Measurements from ENCODE around the gene ST6GALNAC1.
A peak's percentile ranks its signal among the peaks of the same experiment; 100 is the strongest.

ST6GALNAC1 gene

DNA sequence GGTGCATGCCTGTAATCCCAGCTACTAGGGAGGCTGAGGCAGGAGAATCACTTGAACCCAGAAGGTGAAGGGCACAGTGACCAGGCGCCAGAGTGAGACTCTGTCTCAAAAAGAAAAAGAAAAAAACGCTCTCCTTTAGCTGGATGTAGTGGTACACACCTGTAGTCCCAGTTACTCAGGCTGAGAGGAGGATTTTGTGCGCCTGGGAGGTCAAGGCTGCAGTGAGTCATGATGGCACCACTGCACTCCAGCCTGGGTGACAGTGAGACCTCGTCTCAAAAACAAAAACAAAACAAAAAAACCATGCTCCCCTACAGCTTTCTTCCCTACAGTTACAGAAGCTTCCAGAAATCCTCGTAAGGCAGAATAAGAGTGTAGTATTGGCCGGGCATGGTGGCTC is 33.1 kb upstream of the ST6GALNAC1 start:
- DNase-seq (ENCODE audit: low read depth), result no peak

DNA sequence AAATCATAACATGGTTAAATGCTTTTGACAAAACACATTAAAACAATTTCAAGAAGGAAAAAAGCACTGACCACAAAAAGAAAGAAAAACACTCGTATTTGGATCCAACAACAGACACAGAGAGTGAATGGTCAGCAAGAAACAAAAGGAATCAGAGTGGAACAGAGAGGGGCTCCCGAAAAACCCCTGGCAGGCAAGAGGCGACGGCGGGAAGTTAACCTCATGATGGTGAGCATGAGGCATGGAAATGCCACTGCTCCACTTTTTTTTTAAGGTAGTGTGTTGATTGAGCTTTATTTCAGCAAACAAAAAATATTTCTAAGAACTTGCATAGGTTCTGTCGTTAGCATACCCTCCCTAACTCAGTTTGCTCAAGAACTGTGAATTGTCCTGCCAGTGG is 32.1 kb upstream of the ST6GALNAC1 start:
- DNase-seq (ENCODE audit: low read depth), result no peak

DNA sequence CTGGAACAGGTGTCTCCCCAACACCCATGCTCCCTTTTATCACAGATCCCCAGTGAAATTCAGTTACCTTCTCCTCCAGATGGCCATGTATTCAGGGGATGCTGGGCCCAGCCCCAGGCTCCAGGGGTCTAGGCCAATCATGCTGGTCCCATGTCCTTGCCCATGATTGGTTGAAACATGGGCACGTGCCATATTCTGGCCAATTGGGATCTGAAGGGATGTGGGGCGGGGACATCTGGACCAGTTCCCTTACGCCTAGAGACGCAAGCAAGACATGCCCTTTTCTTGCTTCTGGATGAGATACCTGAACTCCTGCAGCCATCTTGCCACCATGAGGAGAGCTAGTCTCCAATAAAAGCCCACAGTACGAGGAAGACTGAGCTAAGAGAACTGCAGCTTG is 31.0 kb upstream of the ST6GALNAC1 start:
- no peak for DNase-seq (ENCODE audit: low read depth)

DNA sequence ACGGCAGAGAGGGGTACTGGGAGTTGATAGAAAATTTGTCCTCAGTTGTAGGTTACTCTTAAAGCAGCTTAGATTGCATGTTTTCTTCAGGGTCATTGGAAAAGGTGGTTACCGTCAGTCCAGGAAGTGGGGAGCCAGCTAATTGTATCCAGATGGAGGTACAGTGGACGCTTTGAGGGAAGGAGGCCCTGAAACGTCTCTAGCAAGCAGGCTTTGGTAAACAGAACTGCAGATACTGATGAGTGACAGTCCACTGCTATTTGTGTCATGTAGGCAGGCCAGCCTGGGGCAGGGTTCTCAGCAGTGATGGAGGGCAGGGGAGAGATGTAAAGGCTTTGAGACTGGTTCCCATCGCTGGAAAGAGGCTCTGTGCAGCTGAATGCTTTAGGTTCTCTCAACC is 30.2 kb upstream of the ST6GALNAC1 start:
- DNase-seq (ENCODE audit: low read depth), result no peak

DNA sequence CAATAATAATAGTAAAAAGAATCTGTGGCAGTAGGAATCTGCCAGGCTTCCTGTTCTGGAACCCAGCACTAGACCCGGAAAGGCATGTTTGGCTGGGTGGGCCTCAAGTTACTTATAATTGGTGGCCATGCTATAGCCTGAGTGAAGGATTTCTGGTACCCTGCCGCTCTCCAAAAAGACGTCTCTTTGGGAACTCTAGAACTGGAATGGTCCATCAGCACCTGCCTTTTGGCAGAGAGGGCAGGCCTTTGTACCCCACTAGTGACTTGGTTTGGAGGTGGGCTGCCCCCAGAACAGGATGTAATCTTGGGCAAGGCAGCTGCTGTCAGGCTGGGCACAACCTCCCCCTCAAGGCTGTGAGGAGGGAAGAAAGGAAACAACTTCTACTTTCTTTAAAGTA is 29.3 kb upstream of the ST6GALNAC1 start:
- DNase-seq (ENCODE audit: low read depth), result no peak

DNA sequence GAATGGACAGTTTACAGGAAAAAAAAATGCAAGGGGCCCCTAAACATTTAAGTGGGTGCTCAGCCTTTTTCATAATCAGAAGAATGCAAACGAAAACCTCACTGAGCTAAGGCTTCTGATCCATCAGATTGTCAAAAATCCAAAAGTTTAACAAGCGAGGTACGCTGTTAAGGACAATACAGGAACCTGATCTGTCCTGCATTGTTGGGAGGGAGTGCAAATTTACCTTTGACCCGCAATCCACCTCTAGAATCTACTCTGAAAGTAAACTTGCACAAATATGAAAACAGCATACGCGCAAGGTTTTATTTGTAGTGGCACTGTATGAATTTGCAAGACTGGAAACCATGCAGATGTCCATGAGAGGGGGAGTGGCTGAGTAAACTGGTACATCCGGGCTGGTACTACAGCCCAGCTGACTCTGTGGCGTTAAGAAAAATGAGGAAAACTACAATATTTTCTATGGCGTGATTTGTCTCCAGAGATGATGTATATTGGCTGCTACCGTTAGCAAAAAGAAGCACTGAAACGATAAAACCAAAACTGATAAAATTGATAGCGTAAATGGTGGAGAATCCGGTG is 28.8 kb upstream of the ST6GALNAC1 start:
- DNase-seq (ENCODE audit: low read depth), result no peak

DNA sequence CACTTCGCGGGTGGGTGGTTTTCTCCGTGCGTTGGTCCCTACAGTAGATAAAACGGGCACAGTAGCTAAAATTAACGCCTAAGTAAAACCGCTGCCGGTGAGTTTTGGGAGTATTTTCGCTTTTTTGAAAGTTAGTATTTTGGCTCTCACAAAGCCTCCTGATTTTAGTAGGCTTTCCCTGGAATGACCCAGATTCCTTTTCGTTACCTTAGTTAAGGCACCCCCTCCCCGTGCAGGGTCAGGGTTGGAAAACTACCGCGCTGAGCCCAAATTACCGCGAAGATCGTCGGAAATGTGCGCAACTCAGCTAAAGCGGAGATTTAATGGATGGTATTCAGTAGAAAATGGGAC is 28.3 kb upstream of the ST6GALNAC1 start:
- no peak for DNase-seq (ENCODE audit: low read depth)

DNA sequence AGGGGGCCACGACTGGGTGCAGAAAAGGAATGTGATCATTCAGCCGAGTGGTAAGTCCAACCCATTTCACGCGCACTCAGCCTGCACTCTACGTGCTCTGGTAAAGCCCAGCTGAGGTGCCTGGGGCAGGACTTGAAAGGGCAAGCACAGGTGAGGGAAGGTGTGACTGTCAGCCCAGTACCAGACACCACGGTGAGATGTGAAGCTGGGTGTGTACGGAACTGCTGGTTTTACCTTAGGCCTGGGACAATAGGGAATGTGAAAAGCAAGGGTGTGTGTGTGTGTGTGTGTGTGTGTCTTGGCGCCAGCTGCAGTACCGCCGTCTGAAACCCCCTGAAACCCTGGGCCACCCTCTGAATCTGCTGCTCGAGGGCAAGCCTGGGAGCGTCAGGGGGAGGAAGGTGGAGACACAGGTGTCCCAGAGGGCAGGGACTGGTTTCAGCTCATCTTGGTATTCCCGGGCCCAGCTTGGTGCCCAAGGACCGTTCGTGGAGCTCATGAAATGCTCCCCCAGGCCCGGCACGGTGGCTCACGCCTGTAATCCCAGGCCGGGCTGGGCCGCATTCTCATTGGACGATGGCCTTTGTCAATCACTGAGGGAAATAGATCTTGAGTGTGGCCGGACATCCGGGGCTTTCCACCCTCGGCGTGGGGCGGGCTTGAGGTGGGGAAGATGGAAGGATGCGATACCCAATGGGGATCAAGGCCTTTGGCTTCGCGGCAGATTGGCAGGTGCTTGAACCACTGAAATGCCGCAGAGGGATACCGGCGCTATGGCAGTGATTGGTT is 27.8 kb upstream of the ST6GALNAC1 start:
- DNase-seq (ENCODE audit: low read depth), result peak; percentile 96

DNA sequence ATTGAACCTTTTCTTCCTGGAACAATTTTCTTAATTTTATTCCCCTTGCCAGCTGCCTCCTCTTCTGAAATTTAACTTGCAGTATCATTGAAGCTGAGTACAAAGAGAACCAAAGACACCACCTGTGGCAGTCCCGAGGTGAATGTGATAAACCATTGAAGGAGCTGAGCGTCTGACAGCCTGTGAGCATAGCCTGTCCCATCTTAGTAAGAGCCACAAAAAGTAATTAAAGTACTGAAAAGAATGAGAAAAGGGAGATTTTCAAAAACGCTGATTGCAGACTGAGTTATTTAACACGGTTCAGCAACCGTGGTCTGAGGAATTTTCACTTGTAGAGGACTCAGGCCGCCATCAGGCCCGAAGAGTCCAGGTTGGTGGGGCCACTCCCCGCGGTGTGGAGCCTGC is 27.2 kb upstream of the ST6GALNAC1 start:
- DNase-seq (ENCODE audit: low read depth), result no peak

DNA sequence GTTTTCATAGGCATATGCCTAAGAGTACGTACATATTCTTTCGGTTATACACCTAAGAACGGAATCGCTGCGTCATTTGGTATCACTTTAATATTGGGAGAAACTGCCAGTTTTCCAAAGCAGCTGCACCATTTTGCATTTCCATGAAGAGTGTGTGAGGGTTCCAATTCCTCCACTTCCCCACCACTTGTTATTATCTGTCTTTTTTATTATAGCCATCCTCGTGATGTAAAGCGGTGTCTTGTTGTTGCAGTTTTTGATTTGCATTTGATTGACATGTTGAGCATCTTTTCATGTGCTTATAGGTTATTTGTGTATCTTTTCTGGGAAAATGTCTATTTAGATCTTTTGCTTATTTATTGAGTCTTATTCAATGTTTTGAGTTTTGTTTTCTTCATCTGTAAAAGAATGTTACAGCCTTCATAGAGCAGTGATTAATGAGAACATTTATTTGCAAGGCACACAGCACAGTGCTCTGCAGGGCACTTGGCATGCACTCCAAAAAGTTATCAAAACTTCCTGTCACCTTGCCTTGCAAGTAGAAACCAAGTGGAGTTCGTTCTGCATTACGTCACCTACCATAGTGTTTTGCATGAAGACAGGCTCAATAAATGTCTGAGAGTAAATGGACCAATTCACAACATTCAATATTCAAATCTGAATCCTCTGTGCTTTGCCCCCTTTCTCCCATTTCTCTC is 26.6 kb upstream of the ST6GALNAC1 start:
- no peak for DNase-seq (ENCODE audit: low read depth)

DNA sequence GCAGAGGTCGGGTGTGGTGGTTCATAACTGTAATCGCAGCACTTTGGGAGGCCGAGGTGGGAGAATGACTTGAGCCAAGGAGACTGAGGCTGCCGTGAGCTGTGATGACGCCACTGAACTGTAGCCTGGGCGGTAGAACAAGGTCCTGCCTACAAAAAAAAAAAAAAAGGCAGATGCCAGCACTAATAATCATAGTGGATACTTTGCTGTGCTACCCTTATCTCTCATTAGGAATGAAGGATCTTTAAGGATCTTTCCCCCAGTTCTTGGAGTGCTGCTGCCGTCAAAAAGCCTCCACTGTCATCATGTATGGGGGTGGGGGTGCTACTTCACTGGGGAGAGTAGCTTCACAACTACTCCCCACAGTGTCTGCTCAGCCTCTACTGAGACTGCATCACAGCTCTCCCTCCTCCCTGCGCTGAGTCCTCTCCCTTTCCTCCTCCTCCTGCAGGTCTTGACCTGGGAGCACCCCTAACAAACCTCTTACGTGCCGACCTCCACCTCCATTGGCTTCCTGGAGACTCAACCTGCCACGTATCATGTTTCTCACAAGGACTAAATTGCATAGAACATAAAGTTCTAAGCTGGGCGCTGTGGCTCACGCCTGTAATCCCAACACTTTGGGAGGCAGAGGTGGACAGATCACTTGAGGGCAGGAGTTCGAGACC is 24.4 kb upstream of the ST6GALNAC1 start:
- no peak for DNase-seq (ENCODE audit: low read depth)

DNA sequence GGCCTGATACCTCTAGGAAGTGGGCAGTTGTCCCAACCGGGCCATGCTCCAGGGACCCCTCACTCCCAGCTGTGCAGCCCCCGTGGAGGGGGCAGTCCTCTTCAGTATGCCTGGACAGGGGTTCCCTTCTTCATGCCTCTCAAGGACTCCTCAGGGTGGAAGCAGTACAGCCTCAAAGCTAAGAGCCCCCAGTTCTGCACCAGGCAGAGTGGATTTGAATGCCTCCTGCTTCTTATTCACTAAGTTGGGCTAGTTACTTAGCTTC is 23.9 kb upstream of the ST6GALNAC1 start:
- DNase-seq (ENCODE audit: low read depth), result no peak

DNA sequence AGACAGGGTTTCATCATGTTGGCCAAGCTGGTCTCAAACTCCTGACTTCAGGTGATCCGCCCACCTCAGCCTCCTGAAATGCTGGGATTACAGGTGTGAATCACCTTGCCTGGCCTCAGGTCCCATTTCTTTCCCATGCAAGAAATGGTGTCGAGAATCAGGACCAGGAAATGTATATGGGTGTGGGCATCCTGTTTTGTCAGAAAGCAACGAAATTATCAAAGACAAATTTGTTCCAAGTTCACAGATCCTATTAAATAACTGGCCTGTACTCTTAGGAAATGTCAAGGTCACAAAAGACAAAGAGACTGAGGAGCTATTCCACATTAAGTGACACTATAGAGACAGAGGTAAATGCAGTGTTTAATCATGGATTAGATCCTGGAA is 17.1 kb upstream of the ST6GALNAC1 start:
- no peak for DNase-seq (ENCODE audit: low read depth)

DNA sequence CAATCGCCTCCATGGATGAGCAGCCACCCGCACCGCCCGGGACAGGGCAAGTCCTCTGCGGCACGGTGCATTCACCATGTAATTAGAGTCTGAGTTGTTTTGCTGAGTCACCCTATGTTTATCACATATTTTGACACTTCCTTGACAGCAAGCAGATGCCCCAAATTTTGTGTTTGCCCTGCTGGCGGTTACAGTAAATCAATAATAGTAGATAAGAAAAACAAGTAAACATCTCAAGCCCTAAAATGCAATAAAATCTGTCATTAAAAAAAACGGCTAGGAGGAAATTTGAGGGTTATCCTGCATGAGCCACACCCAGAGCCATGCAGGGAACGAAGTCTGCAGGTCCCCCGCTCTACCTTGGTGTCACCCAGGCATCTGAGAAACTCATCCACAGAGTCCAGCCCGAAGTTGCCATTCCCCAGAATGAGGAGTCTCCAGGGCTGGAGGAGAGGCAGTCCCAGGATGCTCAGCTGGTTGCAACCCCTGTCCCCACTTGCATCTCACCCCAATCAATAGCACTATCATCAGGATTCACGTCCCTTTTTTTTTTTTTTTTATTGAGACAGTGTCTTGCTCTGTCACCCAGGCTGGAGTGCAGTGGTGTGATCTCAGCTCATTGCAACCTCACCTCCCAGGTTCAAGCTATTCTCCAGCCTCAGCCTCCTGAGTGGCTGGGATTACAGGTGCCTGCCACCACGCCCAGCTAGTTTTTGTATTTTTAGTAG is 16.5 kb upstream of the ST6GALNAC1 start:
- DNase-seq (ENCODE audit: low read depth), result no peak

DNA sequence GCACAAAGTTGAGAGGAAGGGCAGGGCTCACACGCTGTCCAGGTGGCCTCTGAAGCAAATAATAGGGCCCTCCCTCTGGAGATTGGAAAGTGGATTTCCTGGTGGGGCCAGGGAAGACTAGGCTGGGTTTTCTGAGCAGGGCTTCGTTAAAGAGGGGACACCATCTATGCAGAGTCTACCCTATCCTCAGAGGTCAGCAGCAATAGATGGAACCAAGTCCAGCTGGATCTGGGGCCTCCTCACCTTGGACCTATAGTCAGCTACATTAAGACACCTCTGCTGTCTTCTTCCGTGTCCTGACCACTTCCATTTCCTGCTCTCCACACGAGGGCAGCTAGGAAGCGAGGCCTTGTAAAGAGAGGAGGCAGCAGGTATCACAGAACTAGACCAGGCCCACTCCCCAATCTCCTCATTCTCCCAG is 14.7 kb upstream of the ST6GALNAC1 start:
- DNase-seq (ENCODE audit: low read depth), result no peak

DNA sequence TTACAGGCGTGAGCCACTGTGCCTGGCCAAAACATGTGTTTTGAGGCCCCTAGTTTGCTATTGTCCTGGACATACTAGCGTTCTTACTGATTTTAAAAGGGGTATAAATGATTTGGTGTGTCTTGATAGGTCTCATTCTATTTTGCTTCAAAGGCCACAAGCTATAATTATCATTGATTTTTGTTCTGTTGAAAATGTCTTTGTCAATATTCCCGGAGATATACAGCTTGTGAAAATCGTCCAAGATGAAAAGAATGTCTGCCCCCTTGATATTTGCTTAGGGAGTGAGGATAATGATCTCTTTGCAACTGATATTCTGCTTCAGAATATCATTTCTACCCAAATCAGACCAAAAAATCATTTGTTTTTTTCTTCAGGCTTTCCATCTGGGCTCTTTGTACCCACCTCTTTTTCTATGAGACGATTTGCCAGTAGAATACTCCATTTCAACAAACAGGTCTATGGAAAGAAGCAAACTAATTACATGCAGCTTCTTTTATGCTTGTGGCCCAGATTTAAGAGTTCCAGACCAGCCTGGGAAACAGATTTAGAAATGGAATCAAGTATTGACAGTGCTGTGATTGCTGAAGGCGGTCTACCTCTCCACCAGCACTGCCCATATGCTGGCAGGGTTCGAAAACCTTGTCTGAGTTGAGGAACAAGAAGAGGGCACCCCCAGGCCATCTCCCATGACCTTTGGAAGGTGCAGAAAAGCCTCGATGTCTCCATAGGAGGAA is 14.1 kb upstream of the ST6GALNAC1 start:
- no peak for DNase-seq (ENCODE audit: low read depth)

DNA sequence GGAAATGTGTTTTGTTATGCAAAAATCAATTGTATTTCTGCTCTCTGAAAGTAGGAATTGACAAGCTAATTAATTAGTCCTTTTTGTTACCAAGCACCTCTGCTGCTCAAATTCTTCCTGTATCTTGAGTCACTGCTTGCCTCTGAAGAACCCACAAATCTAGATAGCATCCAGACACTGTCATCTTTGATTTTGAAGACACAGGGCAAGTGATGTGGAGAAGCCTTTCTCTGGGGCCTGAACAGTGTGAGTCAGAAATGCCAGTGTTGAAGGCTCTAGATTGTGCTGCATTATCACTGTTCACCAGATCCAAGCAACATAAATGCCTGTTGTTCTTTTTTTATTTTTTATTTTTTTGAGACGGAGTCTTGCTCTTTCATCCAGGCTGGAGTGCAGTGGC is 10.9 kb upstream of the ST6GALNAC1 start:
- DNase-seq (ENCODE audit: low read depth), result no peak

DNA sequence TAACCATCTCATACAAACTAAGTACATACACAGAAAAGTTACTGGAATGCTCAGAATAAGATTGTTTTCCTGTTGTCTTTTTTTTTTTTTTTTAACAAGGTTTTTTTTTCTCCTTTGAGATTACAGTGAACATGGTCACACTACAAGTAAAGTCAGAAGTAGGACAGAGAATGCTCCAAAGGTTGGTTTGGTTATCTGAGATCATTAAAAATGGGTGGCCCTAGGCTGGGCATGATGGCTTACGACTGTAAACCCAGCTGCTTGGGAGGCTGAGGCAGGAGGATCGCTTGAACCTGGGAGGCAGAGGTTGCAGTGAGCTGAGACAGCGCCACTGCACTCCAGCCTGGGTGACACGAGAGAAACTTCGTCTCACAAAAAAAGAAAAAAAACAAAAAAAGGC is 6.9 kb upstream of the ST6GALNAC1 start:
- no peak for DNase-seq (ENCODE audit: low read depth)

DNA sequence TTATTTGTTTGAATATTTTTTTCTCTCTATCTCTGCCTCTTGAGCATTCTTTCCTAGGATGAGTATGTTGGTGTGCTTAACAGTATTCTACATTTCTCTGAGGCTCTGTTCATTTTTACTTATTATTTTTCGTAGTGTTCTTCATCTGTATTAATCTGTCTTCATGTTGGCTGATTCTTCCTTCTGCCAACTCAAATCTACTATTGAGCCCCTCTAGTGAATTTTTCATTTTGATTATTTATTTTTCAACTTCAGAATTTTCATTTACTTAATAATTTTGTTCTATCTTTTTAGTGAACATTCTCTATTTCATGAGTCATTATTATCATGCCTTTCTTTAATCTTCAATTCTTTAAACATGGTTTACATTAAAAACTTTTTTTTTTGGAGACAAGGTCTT is 3.2 kb upstream of the ST6GALNAC1 start:
- DNase-seq (ENCODE audit: low read depth), result no peak

DNA sequence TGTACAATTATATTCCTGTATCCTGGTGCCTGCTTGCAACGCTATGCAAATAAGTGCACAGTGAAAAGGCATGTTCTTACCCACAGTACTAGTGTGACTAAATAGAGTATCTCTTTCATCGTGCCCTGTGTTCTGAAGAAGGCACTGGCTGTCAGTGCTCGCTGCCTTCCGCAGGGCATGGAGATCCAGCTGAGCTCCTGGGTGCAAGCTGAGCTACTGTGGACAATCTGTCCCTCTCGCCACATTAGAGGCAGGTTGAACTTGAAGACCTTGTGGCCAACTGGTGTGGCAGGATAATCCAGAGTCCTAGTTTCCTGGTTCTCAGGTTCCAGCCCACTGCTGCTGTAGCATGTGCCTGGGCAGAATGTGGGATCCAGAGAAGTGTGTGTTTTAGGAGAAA is 1.9 kb upstream of the ST6GALNAC1 start:
- no peak for DNase-seq (ENCODE audit: low read depth)

DNA sequence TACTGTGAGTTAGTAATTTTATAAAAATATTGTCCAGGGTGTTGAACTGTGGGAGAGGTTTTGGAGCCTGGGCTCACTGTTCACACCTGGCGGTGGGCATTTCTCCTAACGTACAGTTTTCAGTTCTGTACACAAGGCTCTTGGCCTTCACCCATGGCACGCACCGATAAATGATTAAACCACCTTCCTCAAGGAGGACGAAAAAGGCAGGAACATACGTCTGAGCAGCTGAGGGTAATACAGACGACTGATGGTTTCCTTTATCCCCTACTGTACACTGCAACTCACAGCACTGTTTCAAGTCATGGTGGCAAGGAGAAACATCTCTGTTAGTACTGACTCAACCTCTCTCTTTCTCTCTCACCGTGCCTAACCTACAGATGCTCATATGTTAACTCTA is 1.4 kb upstream of the ST6GALNAC1 start:
- no peak for DNase-seq (ENCODE audit: low read depth)

DNA sequence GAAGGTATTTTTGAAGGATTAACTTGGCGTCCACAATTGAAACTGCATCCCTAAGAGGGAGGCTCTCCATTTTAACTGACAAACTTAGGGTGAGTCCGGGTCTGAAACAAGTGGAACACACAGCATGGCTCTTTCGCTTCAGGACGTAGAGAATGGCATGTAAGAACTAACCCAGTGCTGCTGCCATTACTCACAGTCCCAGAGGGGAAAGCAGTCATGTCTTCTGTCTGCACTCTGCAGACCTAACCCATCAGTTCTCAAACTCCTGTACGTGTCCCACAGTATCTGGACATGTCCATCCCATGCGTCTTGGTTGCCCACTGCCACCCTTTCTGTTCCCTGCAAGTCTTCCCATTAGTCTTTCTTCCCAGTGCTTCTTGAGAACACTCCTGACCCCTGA is 563 bp downstream of the ST6GALNAC1 start:
- DNase-seq (ENCODE audit: low read depth), result no peak
